Stimulated activated CD4-positive, alpha-beta T cell treated with anti-CD3 and anti-CD28 coated beads, Interleukin-2, amount 100 ng/mL, for 4 hours (primary cell): ENCODE data around the gene CEPT1.
"Not testable (repeated sequence)": the region's sequence is repeated elsewhere in the genome, so short reads cannot be mapped to it uniquely, and the experiment has no call there.

Experiments
- DNase-seq: peaks from one replicate; pipeline ENCODE4 v3.0.0-alpha.2; 2020; ENCODE audit warnings: low read depth

Gene CEPT1

DNA sequence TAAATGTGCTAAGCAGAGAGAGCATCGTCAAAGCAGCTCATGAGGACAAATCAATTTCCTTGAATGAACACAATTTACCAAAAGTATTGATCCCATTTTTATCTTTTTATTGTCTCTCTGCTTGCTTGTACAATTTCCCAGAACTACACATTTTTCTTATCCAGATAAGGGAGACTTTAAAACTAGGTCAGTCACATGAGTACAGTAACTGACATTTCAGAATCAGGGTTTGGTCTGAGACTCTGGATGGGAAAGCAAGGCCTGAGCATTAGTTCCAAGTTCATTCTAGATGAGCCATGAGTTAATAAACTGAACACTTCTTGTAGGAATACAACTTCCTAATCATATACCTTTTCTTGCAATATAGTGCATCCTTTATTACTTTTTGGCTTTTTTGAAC is 71.9 kb downstream of the CEPT1 start:
- no peak for DNase-seq

DNA sequence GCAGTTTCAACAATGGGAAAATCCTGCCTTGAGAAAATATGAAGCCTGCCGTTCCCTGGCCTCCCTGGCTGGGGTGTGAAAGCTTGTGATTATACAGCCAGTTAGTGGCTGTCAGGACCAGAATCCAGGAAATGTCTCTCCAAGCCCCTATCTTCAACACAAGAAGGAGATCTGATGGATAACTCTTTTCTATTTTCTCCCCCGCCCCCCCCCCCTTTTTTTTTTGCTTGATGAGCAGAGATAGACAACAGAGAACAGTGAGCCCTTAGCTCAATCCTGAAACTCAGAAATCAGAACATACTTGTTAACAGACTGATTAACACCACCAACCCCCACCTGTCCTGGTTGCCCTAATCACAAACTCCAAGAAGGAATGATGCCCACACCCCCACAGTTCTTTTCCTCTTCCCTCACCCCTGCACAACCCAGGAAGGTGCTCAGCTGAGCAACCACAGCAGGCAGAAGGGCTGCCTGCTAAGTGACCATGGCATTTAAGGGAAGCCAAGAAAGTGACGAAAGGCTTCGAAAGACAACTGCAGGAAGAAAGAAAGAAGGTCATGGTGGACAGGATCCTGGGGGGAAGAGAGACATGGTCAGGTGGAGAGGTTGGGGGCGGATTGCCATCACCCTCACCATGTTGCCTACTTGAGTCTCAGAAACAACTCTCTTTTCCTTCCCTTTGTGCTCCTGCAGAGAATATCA is 72.8 kb downstream of the CEPT1 start:
- DNase-seq = no peak

DNA sequence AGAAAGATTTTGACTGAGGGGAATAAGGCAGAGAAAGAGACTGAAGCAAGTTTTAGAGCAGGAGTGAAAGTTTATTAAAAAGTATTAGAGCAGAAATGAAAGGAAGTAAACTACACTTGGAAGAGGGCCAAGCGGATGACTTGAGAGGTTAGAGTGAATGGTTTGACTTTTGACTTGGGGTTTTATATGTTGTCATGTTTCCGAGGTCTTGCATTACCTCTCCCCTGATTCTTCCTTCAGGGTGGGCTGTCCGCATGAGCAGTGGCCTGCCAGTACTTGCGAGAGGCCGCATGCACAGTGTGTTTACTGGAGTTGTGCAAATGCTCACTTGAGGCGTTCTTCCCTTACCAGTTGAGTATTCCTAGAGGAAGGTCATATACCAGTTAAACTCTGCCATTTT is 73.4 kb downstream of the CEPT1 start:
- DNase-seq = no peak

DNA sequence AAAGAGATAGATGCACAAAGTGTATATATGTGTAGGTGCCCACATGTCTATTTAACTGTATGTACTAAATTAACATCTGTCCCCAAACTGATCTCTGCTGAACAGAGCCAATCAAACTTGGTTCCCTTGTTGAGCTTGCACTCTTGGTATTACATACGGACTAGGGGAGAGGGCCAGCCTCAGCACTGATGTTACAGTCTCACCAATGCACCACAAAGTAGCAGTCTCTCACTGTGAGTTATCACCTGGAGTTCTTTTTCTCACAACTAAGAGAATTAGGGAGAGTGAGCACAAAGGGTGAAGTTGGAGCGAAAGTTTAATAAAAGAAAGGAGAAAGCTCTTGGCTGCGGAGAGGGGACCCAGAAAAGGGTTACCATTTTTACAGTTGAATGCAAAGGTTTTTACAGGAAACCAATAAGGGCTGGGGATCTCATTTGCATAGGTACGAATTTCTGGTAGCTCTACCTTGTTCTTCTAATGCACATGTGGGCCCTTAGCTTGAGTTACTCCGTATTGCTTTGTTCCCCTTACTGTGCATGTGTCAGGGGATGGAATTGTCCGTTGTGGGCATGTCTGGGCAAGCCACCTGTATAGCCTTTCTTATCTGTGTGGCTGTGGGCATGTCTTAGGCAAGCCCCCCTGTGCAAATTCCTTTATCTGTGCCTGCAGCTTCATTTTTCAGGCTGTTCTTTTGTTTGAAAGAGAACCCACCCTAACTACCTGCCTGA is 74.2 kb downstream of the CEPT1 start:
- no peak for DNase-seq

GRCh38 chr1:111214884-111215283 is 74.9 kb downstream of the CEPT1 start:
- no peak for DNase-seq

DNA sequence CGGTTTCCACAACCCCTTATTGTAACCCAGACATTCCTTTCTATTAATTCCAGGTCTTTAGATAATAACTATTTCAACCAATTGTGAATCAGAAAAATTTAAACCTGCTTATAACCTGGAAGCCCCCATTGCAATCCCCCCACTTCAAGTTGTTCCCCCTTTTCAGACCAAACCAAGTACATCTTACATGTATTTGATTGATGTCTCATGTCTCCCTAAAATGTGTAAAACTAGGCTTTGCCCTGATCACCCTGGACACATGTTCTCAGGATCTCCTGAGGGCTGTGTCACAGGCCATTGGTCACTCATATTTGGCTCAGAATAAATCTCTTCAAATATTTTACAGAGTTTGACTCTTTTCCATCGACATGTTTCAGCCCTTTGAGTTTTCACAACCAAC is 75.3 kb downstream of the CEPT1 start:
- not testable (repeated sequence) for DNase-seq

- no peak for DNase-seq
Measured at GRCh38 chr1:111216751-111217150, 76.7 kb downstream of the CEPT1 start.

GRCh38 chr1:111217183-111217910 is 77.3 kb downstream of the CEPT1 start:
- DNase-seq = no peak

GRCh38 chr1:111218701-111219556 is 78.9 kb downstream of the CEPT1 start:
- no peak for DNase-seq

- no peak for DNase-seq
Measured at GRCh38 chr1:111219557-111220286, 79.7 kb downstream of the CEPT1 start.

- DNase-seq = no peak
Measured at GRCh38 chr1:111220302-111220890, 80.4 kb downstream of the CEPT1 start.

GRCh38 chr1:111221276-111221632 is 81.2 kb downstream of the CEPT1 start:
- no peak for DNase-seq

DNA sequence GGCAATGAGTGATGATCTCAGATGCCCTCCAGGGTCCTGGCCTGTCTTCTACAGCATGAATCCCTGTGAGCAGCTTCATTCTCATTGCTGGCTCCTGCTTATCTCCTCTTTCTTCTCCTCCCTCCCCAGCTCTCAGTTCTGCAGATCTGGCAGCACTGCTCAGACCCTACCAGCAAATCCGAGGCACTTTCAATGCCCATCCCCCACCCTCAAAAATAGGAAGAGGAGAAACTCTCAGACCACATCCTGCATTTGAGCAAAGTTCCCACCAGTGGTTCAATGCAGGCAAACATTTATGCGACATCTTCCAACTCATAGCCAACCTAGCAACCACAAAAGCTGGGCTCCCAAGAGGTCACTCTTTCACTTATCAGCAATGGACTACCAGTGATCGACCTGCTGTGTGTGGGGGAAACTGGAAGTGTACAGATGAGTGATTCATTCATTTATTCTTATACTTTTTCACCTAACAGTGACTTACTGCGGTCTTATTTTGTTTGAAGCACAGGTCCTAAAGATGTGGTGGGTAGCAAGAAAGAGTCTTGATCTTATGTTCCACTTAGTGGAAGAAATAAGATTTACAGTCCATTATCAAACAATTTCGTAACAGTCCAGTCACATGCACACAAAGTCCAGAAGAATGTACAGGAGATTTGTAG is 81.7 kb downstream of the CEPT1 start:
- no peak for DNase-seq

GRCh38 chr1:111222308-111223125 is 82.5 kb downstream of the CEPT1 start:
- peak; percentile 47 for DNase-seq

- no peak for DNase-seq
Measured at GRCh38 chr1:111223126-111223685, 83.2 kb downstream of the CEPT1 start.

DNA sequence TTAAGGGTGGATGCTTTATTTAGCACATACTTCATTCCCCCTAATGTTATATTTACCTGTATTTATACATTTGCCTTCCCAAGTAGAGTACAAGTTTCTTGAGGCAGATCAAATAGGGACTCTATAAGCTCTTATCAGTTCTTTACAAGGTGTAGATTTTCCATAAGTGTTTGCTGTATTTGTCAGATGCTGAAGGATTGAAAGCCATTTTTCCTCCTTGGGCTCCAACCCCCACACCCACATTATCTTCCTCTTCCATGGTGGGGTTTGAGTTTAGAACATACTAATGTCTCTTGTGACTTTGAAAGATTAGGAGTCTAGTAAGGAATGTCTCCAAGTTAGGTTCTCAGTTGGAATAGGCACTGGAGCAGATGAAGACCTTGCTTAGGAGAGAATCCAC is 85.1 kb downstream of the CEPT1 start:
- DNase-seq = no peak

DNA sequence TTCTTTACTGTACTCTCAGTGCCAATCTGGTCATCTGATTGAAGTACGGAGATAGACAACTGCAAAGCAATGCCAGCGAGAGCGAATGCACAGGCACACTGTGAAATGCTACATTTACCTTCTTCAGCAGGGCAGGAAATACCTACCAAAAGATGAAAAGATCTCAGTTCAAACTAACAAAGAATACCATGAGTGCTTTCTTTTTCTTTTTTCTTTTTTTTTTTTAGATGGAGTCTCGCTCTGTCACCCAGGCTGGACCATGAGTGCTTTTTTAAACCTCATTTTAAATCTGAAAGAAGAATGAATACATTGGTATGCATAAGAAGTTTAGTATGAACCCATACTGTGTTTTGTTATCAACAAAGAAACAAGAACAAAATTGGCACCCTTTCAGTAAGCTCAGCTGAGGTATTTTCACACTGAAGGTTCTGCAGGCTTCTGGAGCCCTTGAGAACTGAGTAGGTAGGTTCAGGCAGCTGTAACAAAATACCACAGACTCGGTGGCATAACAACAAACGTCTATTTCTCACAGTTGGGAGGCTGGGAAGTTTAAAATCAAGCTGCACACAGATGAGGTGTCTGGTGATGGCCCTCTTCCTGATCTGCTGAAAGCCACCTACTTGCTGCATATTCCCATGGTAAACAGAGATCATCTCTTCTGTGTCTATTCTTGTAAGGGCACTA is 85.8 kb downstream of the CEPT1 start:
- no peak for DNase-seq

DNA sequence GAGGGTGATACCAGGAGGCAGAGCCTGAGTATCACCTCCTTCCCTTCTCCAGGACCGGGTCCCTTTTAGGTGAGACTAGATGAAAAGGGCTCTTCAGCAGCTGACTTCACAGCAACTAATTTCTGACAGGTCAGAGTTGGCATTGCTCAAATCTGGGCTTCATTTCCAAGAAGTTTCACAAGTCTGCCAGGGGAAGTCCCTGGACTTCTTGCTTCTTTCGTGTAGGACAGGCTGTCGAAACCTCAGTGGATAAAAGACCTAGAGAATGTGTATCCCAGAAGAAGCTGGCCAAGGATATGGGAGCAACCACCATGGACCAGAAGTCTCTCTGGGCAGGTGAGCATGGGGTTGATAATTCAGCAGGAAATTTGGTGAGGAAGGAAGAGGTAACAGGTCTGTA is 87.4 kb downstream of the CEPT1 start, which contains the start of gene CHI3L2:
CHI3L2 (plus strand) TSS at position 280 of the 400 bp plus-strand sequence; CDS start at position 297, 17 bp downstream.
- no peak for DNase-seq
